ENCODE results near the gene PIEZO1.
A peak's percentile ranks its signal among the peaks of the same experiment; 100 is the strongest.

Gene PIEZO1

DNA sequence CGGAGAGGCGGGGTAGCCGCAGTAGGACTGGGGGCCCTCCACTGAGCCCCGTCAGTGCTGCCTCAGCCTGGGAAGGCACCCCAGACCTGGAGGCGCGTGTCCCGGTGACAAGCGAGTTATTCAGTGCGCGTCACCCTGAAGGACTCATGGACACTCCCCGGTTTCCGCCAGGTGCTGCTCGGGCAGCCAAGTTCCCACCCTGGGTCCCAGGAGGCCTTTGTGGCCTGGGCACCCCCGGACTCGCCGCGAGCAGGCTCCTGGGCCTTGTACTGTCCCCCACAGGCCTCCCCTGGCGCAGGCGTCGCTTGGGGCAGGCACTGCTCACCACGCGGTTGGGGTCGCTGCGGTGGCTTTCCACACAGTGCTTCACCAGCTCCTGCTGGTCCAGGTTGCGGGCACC, 86.4 kb downstream of the PIEZO1 start:
- no peak overlapping the region for H3K4me3 ChIP-seq (ENCODE audit: low read depth, low read length)
- ChIA-PET CTCF (interaction anchor here (1.7 to 3.2 kb wide), 2 partner anchors 11 to 13 kb away, joined by 5 to 11 read pairs; partner anchors contain the start of gene SNAI3), POLR2A (no interaction called here)
- TF ChIP-seq, protein P1, sequence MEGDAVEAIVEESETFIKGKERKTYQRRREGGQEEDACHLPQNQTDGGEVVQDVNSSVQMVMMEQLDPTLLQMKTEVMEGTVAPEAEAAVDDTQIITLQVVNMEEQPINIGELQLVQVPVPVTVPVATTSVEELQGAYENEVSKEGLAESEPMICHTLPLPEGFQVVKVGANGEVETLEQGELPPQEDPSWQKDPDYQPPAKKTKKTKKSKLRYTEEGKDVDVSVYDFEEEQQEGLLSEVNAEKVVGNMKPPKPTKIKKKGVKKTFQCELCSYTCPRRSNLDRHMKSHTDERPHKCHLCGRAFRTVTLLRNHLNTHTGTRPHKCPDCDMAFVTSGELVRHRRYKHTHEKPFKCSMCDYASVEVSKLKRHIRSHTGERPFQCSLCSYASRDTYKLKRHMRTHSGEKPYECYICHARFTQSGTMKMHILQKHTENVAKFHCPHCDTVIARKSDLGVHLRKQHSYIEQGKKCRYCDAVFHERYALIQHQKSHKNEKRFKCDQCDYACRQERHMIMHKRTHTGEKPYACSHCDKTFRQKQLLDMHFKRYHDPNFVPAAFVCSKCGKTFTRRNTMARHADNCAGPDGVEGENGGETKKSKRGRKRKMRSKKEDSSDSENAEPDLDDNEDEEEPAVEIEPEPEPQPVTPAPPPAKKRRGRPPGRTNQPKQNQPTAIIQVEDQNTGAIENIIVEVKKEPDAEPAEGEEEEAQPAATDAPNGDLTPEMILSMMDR (IDR thresholded peaks at IDR 0.05; ENCODE audit: insufficient read depth, low read length, missing control alignments), result no peak
- DNase-seq (ENCODE audit: low read depth, low spot score), result no peak

DNA sequence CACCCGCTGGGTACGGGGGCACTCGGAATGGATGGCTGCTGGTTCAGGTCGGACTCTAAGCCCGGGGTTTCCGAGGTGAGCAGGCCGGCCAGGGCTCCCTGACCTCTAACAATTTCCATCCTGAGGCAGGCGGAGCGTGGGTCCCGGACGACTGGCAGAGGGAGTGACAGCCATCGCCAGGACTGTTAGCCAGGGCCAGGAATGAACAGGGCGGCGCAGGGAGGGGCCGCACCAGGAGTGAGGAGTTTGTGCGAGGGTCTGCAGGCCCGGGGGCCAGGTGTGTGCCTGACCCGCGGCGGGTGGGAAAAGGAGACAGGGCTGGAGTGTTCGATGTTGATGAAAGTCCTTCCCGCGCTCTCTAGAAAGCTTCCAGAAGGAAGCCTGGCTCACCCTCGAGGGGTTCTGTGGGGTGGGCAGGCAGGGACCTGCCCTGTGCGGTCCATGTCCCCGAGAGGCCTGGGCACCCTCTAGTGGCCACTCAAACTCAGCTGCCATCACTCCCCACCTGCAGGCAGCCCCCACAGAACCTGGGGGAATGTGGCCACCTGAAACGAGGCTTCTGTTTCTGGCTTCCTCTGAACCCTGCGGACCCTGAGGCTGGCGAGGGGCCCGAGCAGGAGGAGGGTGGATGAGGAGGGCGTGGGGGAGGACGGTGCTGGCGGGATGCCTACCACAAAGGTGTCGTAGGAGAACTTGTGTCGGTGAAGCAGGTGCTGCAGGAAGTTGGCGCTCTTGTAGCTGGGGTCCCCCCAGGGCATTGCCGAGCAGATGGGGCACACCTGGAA, 87.0 kb downstream of the PIEZO1 start:
- CTCF ChIA-PET, result interaction anchor here (1.7 to 3.2 kb wide), 2 partner anchors 10 to 12 kb away, joined by 5 to 11 read pairs; partner anchors contain the start of gene SNAI3
- POLR2A ChIA-PET, result no interaction called here
- DNase-seq (ENCODE audit: low read depth, low spot score), result no peak
- TF ChIP-seq, protein P1 (IDR thresholded peaks at IDR 0.05; ENCODE audit: insufficient read depth, low read length, missing control alignments), result peak; percentile 29
- no peak overlapping the region for H3K4me3 ChIP-seq (ENCODE audit: low read depth, low read length)

DNA sequence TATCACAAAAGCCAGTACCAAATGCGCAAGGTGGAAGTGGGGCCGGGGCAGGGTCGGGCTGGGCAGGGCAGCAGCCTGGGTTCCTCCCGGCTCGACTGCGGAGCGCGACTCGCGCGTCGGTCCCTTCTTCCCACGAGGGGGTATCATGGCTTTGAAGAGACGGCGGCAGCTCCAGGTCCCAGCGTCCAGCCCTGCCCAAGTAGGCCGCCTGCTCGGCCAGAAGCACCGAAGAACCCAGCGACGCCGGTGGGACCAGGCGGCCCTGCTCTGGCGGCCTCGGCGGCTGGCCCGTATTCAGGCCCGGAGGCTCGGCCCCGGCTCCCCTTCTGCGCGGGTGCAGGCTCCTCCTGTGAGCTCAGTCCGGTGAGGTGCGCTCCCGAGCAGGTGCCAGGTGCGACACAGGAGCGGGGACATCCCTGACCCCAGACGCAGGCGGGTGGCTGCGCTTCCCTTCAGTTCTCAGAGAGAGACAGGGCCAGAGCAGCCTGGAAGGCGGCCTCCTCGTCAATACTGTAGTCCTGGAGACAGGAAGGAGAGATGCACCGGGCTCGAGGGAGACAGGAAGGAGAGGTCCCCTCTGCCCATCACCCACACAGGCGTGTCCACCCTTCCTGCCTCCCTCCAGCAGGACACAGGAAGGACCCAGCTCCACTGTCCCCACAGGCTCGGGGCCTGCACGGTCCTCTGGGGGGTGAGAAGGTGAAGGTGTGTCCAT, 87.7 kb downstream of the PIEZO1 start:
- no peak overlapping the region for H3K4me3 ChIP-seq (ENCODE audit: low read depth, low read length)
- TF ChIP-seq, protein P1 (IDR thresholded peaks at IDR 0.05; ENCODE audit: insufficient read depth, low read length, missing control alignments), result no peak
- ChIA-PET CTCF (interaction anchor here (1.7 to 3.2 kb wide), 2 partner anchors 9 to 11 kb away, joined by 5 to 11 read pairs; partner anchors contain the start of gene SNAI3), POLR2A (no interaction called here)
- DNase-seq (ENCODE audit: low read depth, low spot score), result no peak

DNA sequence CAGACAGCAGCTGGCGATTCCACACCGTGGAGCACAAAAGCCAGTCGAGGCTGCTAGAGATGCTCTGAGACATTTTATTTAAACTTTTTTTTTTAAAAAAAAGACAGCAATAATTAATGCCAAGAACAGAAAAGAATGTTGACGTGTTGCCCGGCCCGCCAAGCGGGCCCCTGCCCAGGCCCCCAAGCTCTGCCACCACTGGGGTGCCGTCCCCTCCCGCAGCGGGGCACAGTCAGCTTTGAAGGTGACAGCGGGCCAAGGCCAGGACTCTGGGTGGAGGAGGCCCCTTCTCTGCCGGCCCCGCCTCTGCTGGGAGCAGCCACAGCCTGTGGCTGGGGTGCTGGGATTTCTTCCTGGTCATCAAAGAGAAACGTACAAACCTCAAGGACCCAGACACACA, 88.6 kb downstream of the PIEZO1 start:
- DNase-seq (ENCODE audit: low read depth, low spot score), result no peak
- TF ChIP-seq, protein P1 (IDR thresholded peaks at IDR 0.05; ENCODE audit: insufficient read depth, low read length, missing control alignments), result no peak
- H3K4me3 ChIP-seq (ENCODE audit: low read depth, low read length), result no peak overlapping the region
- ChIA-PET POLR2A (no interaction called here), CTCF (interaction anchor here (0.9 to 3.2 kb wide), 3 partner anchors 9 to 15 kb away, joined by 4 to 11 read pairs (median 4); partner anchors contain the start of gene SNAI3)

DNA sequence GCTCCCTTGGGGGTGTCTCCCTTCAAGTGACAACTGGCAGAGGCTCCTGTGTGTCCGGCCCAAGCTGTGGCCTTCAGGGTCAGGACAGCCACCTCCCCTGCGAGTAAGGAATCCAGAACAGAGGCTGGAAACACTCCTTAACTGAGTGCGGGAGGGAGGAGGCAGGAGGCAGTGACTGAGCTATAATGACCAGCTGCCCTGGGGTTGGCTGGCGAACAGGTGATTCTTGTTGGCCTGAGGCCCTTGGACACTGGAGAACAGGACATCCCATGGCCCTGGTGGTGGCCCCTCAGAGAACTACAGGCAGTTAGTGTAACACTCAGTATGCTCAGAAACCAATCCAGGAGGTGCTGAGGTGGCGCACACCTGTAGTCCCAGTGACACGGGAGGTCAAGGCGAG, 89.3 kb downstream of the PIEZO1 start:
- DNase-seq (ENCODE audit: low read depth, low spot score), result no peak
- POLR2A ChIA-PET, result no interaction called here
- CTCF ChIA-PET, result interaction anchor here (0.9 to 3.2 kb wide), 3 partner anchors 9 to 14 kb away, joined by 4 to 11 read pairs (median 4); partner anchors contain the start of gene SNAI3
- H3K4me3 ChIP-seq (ENCODE audit: low read depth, low read length), result no peak overlapping the region
- TF ChIP-seq, protein P1 (IDR thresholded peaks at IDR 0.05; ENCODE audit: insufficient read depth, low read length, missing control alignments), result no peak

DNA sequence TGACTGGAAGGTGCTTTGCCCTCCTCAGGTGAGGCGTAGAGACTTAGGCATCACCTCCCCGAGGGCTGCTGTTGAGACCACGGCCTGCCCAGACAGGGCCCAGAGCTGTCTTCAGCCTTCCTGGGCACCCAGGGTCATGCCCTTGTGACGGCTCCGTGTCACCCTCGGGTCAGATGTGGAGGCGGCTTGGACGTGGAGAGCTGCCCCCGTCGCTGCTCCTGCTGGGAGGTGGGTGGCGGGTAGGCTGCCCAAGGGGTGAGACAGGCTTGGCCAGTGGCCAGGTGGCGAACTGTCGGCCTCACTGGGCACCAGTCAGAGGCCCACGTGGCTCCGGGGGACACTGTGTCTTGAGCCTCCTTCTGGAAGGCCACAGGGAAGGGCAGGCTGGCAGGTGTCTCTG, 89.8 kb downstream of the PIEZO1 start:
- CTCF ChIA-PET, result interaction anchor here (1.5 kb wide), 1 partner anchor 10 kb away, joined by 4 read pairs; no protein-coding TSS in a partner anchor
- TF ChIP-seq, protein P1 (IDR thresholded peaks at IDR 0.05; ENCODE audit: insufficient read depth, low read length, missing control alignments), result no peak
- no peak overlapping the region for H3K4me3 ChIP-seq (ENCODE audit: low read depth, low read length)
- POLR2A ChIA-PET, result no interaction called here
- no peak for DNase-seq (ENCODE audit: low read depth, low spot score)

All from AG04449 (cell line).